Adrenal gland (tissue), 5 donors: ENCODE results near the gene ANO4.

Source experiments
- POLR2A ChIP-seq, 2 donors: fragments of 450-650 bp; IDR thresholded peaks; one replicate each; pipeline ENCODE4 v1.6.1; 2017; ENCODE audit warnings: antibody characterized with exemption in 2 of 2, mild to moderate bottlenecking in 2 of 2, moderate library complexity in 1 of 2
- TF ChIP-seq, protein P1 (sequence below), 6 experiments: fragments of 450-650 bp in 4 of 6; fragments of 200-600 bp in 2 of 6; sonication (generic) in 1 of 6; IDR thresholded peaks; 1 replicate in 5 of 6; 2 replicates in 1 of 6; pipeline versions ENCODE4 v1.5.1 to v1.8.0; 2016 to 2021; ENCODE audit warnings: antibody characterized with exemption in 6 of 6, mild to moderate bottlenecking in 2 of 6, moderate library complexity in 1 of 6
- donor health status: DM: no; HTN: no; CAD: no.

DNA sequence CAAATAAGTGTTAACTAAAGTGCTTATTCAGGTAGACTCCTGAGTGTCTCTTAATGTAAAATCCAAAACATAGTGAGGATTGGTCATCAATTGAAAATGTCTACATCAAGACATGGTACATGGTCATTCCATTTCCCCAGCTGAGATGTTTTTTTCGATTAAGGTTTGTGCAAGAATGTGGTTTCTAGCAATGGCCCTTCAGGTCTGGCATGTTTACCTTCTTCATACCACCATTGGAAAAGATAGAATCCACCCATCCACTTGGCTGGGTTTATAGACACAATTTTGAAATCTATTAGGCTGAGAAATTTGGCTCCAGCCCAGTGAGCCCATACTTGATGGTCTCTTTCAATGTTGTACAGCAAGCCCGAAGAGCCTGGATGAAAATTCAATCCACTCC is 145.9 kb downstream of the ANO4 start:
- TF ChIP-seq, protein P1, sequence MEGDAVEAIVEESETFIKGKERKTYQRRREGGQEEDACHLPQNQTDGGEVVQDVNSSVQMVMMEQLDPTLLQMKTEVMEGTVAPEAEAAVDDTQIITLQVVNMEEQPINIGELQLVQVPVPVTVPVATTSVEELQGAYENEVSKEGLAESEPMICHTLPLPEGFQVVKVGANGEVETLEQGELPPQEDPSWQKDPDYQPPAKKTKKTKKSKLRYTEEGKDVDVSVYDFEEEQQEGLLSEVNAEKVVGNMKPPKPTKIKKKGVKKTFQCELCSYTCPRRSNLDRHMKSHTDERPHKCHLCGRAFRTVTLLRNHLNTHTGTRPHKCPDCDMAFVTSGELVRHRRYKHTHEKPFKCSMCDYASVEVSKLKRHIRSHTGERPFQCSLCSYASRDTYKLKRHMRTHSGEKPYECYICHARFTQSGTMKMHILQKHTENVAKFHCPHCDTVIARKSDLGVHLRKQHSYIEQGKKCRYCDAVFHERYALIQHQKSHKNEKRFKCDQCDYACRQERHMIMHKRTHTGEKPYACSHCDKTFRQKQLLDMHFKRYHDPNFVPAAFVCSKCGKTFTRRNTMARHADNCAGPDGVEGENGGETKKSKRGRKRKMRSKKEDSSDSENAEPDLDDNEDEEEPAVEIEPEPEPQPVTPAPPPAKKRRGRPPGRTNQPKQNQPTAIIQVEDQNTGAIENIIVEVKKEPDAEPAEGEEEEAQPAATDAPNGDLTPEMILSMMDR (IDR thresholded peaks at IDR 0.05) = no peak
- TF ChIP-seq POLR2A (IDR thresholded peaks at IDR 0.05) = no peak
